Measurements from ENCODE around the gene PALLD.
"Not testable (repeated sequence)": the region's sequence is repeated elsewhere in the genome, so short reads cannot be mapped to it uniquely, and the experiment has no call there.

PALLD gene

DNA sequence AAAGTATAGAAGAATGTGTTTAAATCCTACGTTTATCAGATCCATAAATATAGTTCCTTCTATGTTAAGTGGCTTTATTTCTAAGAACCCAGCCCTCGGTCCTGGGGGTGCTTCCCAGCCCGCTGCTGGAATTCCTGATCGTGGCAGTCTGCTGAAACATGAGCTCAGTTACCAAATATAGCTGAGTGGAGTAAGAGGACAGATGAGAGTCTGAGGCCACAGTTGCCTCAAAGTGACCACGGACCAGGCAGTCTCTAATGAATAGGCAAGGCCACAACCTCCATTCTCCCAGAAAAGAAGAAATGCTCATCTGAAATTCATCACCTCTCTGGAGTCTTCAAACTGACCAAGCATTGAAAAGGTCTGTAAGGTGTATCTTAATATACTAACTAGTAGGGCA, at the start of gene PALLD:
PALLD (plus strand) TSS at position 219 of the 400 bp plus-strand sequence.
- no peak for DNase-seq

DNA sequence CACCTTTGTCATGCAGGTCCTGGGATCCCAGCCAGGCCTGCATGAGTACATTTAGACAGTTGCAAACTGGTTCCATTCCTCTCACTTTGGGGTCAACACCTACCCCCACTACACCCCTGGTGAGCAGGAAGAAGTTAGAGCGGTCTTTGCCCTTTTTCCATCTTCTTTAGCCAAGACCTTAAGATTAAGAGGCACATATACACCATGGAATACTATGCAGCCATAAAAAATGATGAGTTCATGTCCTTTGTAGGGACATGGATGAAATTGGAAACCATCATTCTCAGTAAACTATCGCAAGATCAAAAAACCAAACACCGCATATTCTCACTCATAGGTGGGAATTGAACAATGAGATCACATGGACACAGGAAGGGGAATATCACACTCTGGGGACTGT, 47.8 kb upstream of the PALLD start:
- not testable (repeated sequence) for DNase-seq

- no peak for DNase-seq
Observed at GRCh38 chr4:168449719-168450452, 47.0 kb upstream of the PALLD start.

- DNase-seq, result no peak
Observed at GRCh38 chr4:168451331-168451730, 45.5 kb upstream of the PALLD start.

GRCh38 chr4:168451744-168452390, 45.0 kb upstream of the PALLD start:
- DNase-seq, result no peak

DNA sequence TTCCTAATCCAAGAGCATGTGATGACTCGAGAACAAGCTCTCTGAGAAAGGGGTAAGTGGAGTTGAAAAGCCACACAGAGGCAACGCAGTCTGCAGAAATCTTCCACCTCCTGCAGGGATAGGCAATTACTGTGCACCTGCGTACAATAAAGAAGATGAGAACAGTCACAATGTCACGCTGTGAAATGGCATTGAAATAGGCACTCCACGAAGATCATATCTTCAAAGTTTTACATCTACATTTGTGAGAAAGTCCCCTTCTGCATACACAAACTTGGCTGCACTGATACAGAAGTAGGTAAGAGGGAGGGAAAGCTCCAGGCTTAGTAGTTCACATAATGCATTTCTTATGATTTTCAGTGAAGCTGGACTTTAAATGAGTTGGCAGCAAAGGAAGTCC, 43.7 kb upstream of the PALLD start:
- peak; percentile 64 for DNase-seq

GRCh38 chr4:168458256-168458655, 38.6 kb upstream of the PALLD start:
- DNase-seq, result not testable (repeated sequence)

- no peak for DNase-seq
Observed at GRCh38 chr4:168461821-168462220, 35.0 kb upstream of the PALLD start.

- no peak for DNase-seq
Observed at GRCh38 chr4:168472920-168473319, 23.9 kb upstream of the PALLD start.

- no peak for DNase-seq
Observed at GRCh38 chr4:168474660-168475320, 22.1 kb upstream of the PALLD start.

- no peak for DNase-seq
Observed at GRCh38 chr4:168475745-168476144, 21.1 kb upstream of the PALLD start.

- no peak for DNase-seq
Observed at GRCh38 chr4:168478868-168479267, 18.0 kb upstream of the PALLD start.

GRCh38 chr4:168480931-168481611, 15.8 kb upstream of the PALLD start:
- no peak for DNase-seq

DNA sequence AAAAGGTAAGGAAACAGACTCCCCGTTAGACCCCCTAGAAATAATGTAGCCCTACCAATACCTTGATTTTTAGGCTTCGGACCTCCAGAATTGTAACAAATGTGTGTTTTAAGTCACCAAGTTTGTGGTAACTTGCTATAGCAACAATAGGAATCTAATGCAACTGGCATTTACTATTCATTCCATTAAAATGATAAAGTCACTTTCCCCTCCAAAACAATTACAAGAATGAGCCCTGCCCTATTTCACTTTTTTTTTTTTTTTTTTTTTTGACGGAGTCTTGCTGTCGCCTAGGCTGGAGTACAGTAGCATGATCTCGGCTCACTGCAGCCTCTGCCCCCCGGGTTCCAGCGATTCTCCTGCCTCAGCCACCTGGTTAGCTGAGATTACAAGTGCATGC, 13.0 kb upstream of the PALLD start:
- DNase-seq, result no peak

DNA sequence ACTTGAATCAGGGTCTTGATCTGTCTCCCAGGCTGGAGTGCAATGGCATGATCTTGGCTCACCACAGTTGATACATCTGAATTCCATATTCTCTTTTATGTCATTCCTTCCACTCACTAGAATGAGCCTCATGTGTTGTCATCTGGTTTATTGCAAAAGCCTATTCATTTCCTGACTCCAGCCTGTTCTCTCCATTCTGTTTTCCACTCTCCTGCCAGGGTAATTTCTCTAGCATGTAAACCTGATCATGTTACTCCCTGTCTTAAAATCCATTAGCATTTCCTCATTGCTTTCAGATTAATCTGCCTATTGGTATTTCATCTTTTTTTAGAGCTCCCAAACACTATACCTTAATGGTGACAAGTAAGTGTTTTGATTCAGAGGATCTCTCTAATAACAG, 12.2 kb upstream of the PALLD start:
- DNase-seq, result no peak

DNA sequence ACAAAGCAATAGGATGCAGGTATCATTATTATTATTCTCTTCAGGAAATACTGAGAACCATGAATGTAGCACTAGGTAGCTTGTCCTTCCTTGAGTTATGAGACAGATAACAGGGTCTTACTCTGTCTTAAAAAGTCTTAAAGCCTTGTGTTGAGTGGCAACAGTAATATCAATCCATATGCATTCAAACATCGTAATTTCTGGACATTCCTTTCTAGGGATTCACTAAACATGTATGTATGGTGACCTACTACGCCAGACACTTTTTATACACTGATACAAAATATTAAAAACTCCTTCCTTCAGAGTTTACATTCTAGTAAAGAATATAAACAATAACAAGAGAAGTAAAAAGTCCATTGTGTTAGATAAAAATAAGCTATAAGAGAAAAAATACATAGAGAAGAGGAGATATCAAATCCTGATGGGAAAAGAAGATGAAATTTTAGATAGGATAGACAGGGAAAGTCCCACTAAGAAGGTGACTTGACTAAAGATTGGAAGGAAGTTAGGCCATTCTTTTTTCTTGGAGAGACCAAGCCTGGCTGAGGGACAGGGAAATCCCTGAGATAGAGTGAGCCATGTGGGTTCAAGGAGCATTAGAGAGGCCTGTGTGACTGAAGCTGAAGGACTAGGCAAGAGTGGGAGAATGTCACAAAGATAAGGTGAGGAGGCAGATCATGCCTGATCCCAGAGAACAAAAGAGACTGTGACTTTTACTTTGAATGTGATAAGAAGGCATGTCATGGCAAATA, 11.5 kb upstream of the PALLD start:
- no peak for DNase-seq

- DNase-seq, result no peak
Observed at GRCh38 chr4:168486912-168487281, 10.0 kb upstream of the PALLD start.

- DNase-seq, result no peak
Observed at GRCh38 chr4:168487282-168488035, 9.4 kb upstream of the PALLD start.

GRCh38 chr4:168488869-168489274, 8.0 kb upstream of the PALLD start:
- no peak for DNase-seq

- DNase-seq, result no peak
Observed at GRCh38 chr4:168489616-168490015, 7.2 kb upstream of the PALLD start.

DNA sequence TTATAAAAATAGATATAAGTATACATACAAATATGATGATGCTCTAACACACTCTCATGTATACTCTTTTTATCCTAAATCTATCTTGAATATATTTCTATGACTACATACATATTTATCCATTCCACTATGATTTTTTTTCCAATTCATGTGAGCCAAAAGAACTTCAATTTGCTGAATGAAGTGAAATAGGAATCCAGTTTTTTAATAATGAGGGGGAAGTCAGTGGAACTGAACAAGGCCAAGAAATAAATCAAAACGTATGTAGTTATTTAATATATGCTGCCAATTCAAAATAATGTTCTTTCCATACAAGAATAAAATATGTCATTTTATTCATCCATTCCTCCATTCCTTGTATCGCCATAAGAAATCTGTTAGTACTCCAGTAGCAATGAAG, 6.1 kb upstream of the PALLD start:
- DNase-seq, result no peak

- no peak for DNase-seq
Observed at GRCh38 chr4:168491563-168491962, 5.3 kb upstream of the PALLD start.

All from NCI-H1417 treated with DMSO at 0.1 percent for 48 hours (cell line).